Sciatic nerve (tissue), 2 donors: ENCODE results near the gene RLF. TPM values are rescaled to one million over a fixed set of nuclear protein-coding genes. Genes with fewer than 3 reads are reported as not detected.

Experiments used
- ATAC-seq: fragments of 200-7000 bp; cut with Tn5 transposase; one replicate; pipeline ENCODE4 v1.9.1; 2020; ENCODE audit warnings: mild to moderate bottlenecking, moderate library complexity
- DNase-seq: peaks from one replicate; pipeline ENCODE4 v3.0.0-alpha.2; 2020; ENCODE audit warnings: low spot score
- intact Hi-C: fragments of 100-400 bp; cut with DNase I; formaldehyde crosslinking; loops from one replicate; pipeline ENCODE4 v1.14.2; 2022
- total RNA-seq: library from RNA; stranded (reverse); fragmentation: NEBNext Ultra II Directional; extraction: Animal tissue kit (Norgen Biotek cat#: 25700); gene quantifications from one replicate; pipeline ENCODE4 v1.2.1, GENCODE V29; 2021
- donor health status: DM: no; HTN: no; CAD: no.
- donor health status: DM: no; HTN: no; CAD: no.

The RLF gene
- total RNA-seq, 1 donor from 2014 or later = 23.8 TPM

- intact Hi-C loops = no loop called here
Observed at GRCh38 chr1:40221977-40222772, 61.0 kb downstream of the RLF start.

GRCh38 chr1:40224040-40224439, 62.9 kb downstream of the RLF start:
- ATAC-seq (no peak), DNase-seq (no peak)
- intact Hi-C loops = no loop called here

More at GRCh38 chr1:40221977-40222772, 61.0 kb downstream of the RLF start:
- DNase-seq (no peak), ATAC-seq (no peak)

DNA sequence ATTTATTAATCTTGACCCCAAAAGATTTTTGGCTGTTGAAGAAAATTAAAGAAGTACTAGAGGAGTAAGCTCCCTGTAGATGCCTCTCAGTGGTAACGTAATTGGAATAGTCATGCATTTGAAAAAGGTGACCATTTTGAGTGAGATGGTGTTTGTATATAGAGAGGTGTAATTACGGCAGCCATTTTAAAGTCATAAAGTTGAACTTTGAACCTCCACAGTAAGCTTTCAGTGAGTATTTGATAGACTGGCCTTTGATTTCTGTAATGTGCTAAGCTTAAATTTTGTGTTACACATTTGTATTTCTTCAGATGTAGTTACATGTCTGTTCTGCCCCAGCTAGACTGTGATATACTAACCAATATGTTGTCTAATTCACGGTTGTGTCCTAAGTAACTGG, 65.0 kb downstream of the RLF start:
- ATAC-seq (no peak), DNase-seq (no peak)
- intact Hi-C loops = no loop called here

DNA sequence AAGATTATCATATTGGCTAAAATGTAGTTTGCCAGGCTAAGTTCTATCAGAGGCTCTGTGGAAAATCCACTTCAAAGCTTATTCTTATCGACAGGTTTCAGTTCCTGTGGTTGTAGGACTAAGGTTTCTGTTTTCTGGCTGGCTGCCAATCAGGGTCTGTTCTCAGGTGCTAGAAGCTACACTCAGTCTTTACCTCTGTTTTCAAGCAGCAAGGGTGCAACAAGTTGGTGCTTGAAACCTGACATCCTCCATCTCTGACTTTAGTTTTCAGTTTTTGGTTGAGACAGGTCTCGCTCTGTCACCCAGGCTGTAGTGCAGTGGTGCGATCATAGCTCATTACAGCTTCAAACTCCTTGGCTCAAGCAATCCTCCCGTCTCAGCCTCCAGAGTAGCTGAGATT, 71.3 kb downstream of the RLF start:
- intact Hi-C loops = no loop called here
- DNase-seq (no peak), ATAC-seq (no peak)

GRCh38 chr1:40239626-40240025, 78.4 kb downstream of the RLF start:
- DNase-seq = no peak
- ATAC-seq = no peak
- intact Hi-C loops = no loop called here

- intact Hi-C loops = no loop called here
- no peak for ATAC-seq
- DNase-seq = no peak
Observed at GRCh38 chr1:40240390-40240789, 79.2 kb downstream of the RLF start.

DNA sequence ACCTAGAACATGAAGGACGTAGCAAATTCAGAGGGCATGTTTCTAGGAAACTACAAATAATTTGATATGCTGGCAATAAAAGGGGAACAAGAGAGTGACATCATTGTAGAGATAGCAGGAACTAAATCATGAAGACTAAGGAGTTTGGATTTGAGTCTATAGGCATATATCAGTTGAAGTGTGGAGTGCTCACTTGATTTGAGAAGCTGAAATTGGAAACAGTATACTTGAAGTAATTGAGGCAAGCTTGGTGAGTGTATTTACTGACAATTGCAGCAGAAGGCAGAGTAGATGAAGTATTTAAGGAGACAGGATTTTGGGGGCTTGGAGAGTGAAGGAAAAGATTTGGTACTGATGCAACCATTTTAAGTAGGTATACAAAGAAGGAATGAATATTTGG, 80.2 kb downstream of the RLF start:
- intact Hi-C loops = no loop called here
- ATAC-seq = no peak
- no peak for DNase-seq

DNA sequence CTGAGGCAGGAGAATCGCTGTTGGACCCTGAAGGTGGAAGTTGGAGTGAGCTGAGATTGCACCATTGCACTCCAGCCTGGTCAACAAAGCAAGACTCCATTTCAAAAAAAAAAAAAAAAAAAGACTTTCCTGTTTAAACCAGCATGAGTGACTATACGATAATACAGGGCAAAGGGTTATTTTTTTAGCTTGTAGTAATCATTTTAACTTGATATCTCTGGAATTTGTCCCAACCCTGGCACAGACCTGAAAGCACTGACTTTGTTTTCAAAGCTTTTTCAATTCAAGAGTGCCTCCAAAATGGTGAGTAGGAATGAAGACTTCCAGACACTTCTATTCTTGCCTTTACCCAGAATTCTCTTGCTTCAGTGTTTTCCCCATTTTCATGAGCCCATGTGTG, 82.2 kb downstream of the RLF start:
- intact Hi-C loops = no loop called here
- ATAC-seq (no peak), DNase-seq (no peak)

- no peak for ATAC-seq
- intact Hi-C loops = no loop called here
Observed at GRCh38 chr1:40244138-40244744, 83.1 kb downstream of the RLF start.

GRCh38 chr1:40245686-40246085, 84.5 kb downstream of the RLF start:
- DNase-seq (no peak), ATAC-seq (no peak)
- intact Hi-C loops = no loop called here

More at GRCh38 chr1:40244138-40244744, 83.1 kb downstream of the RLF start:
- DNase-seq = no peak

DNA sequence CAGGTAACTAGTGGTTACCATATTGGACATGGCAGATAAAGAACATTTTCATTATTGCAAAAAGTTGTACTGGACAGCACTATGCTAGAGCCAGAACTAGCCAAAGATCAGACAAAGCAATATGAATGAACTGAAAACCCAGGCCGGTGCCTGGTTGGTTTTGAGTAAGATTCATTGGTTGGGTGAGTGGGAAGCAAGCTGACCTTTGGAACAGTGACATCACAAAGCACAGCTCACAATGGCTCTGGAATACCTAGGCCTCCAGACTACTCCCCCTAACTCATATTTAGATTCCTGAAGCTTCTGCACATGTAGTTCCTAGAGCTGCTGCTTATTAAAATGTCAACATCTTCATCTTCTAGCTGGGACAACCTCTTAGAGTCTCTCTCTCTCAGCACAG, 86.5 kb downstream of the RLF start, which contains the start of gene TMCO2:
TMCO2 (plus strand) TSS at position 283 of the 400 bp plus-strand sequence; CDS start at position 340, 57 bp downstream.
- intact Hi-C loops = no loop called here
- no peak for DNase-seq

GRCh38 chr1:40248412-40248811, 87.2 kb downstream of the RLF start:
- ATAC-seq = no peak
- intact Hi-C loops = no loop called here
- DNase-seq = no peak

More for the DNA sequence above, 86.5 kb downstream of the RLF start, which contains the start of gene TMCO2:
- no peak for ATAC-seq

DNA sequence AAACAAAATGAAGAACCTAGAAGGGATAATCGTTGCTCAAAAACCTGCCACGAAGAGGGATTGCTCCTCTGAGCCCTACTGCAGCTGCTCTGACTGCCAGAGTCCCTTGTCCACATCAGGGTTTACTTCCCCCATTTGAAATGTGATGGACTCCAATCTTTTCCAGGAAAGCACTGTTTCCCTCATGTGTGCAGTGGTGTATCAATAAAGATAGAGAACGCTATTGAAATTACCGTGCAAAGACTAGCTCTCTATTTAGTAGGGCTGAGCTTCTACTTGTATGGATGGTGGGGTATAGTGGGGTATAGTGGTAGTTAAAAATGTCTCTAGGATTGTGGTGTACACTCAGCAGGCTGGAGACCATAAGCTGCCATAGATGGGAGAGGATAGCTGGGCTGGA, 90.3 kb downstream of the RLF start:
- intact Hi-C loops = no loop called here
- DNase-seq (no peak), ATAC-seq (no peak)

GRCh38 chr1:40252601-40253000, 91.4 kb downstream of the RLF start:
- ATAC-seq (no peak), DNase-seq (no peak)
- intact Hi-C loops = no loop called here

DNA sequence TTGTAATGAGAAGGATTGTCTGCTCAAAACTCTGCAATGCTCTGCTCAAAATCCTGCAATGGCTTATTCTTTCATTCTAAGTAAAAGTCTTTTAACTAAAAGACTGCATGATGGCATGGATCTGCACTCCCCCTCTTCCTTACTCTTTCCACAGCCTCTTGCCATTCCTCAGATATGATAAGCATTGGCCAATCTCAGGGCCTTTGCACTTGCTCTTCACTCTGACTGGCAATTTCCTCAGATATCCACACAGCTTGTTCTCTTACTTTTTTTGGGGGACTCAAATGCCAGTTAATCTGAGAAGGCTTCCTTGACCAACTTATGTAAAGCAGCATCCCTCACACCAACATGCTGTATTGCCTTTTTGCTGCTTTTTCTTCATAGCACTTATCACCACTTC, 94.0 kb downstream of the RLF start:
- DNase-seq = no peak
- no peak for ATAC-seq
- intact Hi-C loops = no loop called here

DNA sequence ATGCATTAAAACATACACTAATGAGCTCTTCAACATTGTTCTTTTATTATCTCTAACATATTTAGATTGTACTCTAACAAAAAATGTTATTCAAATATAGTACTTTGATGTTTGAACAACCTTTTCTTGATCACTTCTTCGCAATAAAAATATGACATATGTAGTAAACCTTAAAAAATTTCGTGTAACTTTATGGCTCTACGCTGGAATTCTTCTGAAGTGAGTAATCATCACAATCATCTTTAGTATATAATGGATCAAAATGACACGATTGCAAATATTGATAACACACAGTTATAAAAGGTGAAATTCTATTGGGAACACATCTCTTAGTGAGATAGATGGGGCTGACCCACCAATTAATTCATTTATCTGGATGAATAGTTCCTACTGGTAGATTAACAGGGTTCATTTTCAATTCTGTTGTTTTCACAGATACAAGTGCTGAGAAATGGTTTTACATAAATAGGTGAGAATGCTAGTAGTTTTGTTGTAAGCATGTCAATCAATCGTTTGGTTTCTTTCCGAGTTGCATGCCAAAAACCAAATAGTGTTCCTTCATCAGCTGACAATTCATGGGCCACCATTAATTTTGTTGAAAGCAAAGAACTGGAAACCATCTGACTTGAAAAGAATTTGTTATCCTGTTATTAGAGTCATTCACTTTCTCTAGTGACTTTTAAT, 95.4 kb downstream of the RLF start:
- no peak for ATAC-seq
- intact Hi-C loops = no loop called here
- DNase-seq = no peak

- intact Hi-C loops = no loop called here
- ATAC-seq (peak; percentile 9), DNase-seq (no peak)
Observed at GRCh38 chr1:40257313-40257687, 96.1 kb downstream of the RLF start.

- DNase-seq (peak; percentile 96), ATAC-seq (peak; percentile 99)
- intact Hi-C loops = no loop called here
Observed at GRCh38 chr1:40257688-40258444, 96.7 kb downstream of the RLF start, which contains the start of gene ZMPSTE24. TSS of gene ZMPSTE24 (plus strand) at chr1:40258236. CDS start at chr1:40258272, 36 bp downstream.

DNA sequence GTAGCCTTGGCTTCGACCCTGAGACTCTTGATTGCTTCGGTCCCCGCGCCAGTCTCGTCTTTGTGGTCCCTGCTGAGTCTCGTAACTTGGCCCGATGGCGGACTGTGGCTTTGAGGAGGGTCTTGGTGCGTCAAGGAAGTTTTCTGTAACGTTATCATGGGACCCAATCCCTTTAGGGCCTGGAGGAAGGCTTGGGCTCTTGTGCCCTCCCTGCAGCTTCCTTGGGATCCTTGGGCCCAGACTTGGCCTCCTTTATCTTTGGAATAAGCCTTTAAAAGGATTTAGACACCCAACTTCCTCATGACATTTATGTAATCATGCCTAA, 97.2 kb downstream of the RLF start:
- DNase-seq (no peak), ATAC-seq (peak; percentile 5)
- intact Hi-C loops = no loop called here
